Sigmoid colon (tissue), 4 donors: Measurements from ENCODE around the gene BCL7C.

Experiments
- EP300 ChIP-seq, 4 donors: sonication (generic); formaldehyde crosslinking; IDR thresholded peaks; one replicate each; pipeline ENCODE4 v1.6.1; 2017; ENCODE audit warnings: antibody characterized with exemption in 4 of 4
- POLR2A ChIP-seq, 2 donors: fragments of 450-650 bp; IDR thresholded peaks; one replicate each; pipeline ENCODE4 v1.6.1; 2016; ENCODE audit warnings: antibody characterized with exemption in 2 of 2, mild to moderate bottlenecking in 2 of 2, moderate library complexity in 2 of 2
- POLR2AphosphoS5 ChIP-seq, 4 donors: sonication (generic); formaldehyde crosslinking; IDR thresholded peaks; one replicate each; pipeline ENCODE4 v1.6.1; 2017; ENCODE audit warnings: antibody characterized with exemption in 4 of 4
- TF ChIP-seq, protein P1 (sequence below), 4 experiments: fragments of 450-650 bp in 3 of 4; fragments of 200-600 bp in 1 of 4; IDR thresholded peaks; one replicate each; pipeline ENCODE4 v1.5.1; 2016 to 2019; ENCODE audit warnings: antibody characterized with exemption in 4 of 4, mild to moderate bottlenecking in 3 of 4, moderate library complexity in 2 of 4

DNA sequence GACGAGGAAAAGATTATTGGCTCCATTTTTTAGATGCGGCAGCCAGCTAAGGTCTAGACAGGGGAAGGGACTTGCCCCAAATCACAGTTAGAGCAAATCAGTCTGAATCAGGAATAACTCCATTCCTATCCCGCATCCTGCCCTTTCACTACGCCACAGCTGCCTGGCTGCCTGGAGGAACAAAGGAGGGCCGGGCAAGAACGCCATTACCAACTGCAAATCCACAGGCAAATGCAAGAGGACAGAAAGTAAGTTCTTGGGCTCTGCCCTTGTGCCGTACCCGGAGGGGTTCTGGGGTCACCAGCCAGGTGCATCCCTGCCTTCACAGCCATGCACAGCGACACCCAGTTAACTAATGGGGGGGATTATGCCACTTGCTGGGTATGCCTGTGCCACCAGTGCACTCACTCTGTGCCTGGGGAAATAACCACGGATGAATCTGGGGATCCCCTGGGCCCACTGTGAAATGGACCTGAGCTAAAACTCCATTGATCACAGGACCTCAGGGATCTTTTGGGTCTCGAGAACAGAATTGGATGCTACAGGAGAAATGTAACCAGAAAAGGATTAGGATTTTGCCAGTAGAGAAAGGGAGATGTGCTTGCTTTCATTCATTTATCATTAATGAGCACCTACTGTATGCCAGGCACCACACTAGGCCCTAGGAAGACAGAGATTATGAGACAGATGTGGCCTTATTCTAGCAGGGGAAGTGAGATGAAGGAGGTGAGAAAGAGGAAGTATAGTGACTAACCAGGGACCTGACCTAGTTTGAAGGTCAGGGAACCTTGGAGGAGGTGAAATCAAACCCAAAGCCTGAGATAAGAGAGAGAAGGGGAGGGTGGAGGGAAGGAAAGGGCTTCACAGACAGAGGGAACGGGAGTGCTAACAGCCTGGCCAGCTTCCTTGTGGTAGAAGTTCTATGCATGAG lies 17.7 kb downstream of the BCL7C start:
- TF ChIP-seq, protein P1, sequence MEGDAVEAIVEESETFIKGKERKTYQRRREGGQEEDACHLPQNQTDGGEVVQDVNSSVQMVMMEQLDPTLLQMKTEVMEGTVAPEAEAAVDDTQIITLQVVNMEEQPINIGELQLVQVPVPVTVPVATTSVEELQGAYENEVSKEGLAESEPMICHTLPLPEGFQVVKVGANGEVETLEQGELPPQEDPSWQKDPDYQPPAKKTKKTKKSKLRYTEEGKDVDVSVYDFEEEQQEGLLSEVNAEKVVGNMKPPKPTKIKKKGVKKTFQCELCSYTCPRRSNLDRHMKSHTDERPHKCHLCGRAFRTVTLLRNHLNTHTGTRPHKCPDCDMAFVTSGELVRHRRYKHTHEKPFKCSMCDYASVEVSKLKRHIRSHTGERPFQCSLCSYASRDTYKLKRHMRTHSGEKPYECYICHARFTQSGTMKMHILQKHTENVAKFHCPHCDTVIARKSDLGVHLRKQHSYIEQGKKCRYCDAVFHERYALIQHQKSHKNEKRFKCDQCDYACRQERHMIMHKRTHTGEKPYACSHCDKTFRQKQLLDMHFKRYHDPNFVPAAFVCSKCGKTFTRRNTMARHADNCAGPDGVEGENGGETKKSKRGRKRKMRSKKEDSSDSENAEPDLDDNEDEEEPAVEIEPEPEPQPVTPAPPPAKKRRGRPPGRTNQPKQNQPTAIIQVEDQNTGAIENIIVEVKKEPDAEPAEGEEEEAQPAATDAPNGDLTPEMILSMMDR (IDR thresholded peaks at IDR 0.05) = no peak
- TF ChIP-seq POLR2AphosphoS5 (IDR thresholded peaks at IDR 0.05) (no peak), POLR2A (IDR thresholded peaks at IDR 0.05) (no peak), EP300 (IDR thresholded peaks at IDR 0.05) (no peak)
